HG02678 (cell line): ENCODE measurements around the gene CIZ1.

Experiments
- ATAC-seq: cut with Tn5 transposase; IDR thresholded peaks from one replicate; pipeline ENCODE4 v1.9.1; 2021; ENCODE audit warnings: mild to moderate bottlenecking, moderate library complexity; ENCODE audit not compliant: unreplicated experiment

CIZ1 gene

DNA sequence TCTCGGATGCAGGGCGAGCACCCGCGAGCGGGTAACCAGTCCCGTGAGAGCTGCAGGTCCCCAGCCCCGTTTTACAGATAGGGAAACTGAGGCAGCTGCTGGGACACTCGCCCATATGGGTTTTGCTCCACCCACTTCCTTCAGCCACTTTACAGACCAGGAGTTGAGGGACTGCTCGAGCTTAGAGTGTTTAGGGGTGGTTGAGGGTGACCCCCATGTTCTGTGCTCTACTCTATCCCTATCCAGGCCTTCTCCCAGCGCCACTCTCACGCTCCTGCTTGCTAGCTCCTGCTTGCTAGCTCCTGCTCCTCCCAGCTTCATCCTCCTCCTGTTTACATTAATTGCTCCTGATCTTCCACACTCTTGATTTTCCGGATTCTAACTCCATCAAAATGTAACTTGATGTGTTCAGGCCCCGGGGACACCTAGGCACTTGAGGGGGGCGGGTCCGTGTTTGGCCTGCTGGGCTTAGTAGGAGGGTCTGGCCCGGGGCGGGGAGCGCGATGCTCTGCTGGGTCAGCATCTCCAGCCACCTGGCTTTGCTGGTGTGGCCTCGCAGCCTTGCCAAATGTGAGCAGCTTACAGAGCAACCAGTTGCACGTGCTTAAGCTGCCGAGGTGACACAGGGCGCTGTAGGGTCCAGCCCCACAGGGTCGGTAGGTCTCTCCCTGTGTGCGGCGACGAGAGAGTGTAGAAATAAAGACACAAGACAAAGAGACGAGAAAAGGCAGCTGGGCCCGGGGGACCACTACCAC, 62.4 kb downstream of the CIZ1 start:
- ATAC-seq: no peak

GRCh38 chr9:128127990-128128835, 63.2 kb downstream of the CIZ1 start:
- peak; percentile 67 for ATAC-seq

- peak; percentile 66 for ATAC-seq
Observed at GRCh38 chr9:128127568-128127989, 63.8 kb downstream of the CIZ1 start, which contains the start of gene PTGES2. PTGES2 (minus strand) TSS chr9:128127729; CDS start chr9:128127717, 12 bp downstream.

GRCh38 chr9:128125580-128126354, 65.6 kb downstream of the CIZ1 start:
- no peak for ATAC-seq

- no peak for ATAC-seq
Observed at GRCh38 chr9:128124873-128125579, 66.3 kb downstream of the CIZ1 start.

GRCh38 chr9:128124451-128124850, 66.9 kb downstream of the CIZ1 start:
- no peak for ATAC-seq

GRCh38 chr9:128123451-128124080, 67.8 kb downstream of the CIZ1 start:
- no peak for ATAC-seq

DNA sequence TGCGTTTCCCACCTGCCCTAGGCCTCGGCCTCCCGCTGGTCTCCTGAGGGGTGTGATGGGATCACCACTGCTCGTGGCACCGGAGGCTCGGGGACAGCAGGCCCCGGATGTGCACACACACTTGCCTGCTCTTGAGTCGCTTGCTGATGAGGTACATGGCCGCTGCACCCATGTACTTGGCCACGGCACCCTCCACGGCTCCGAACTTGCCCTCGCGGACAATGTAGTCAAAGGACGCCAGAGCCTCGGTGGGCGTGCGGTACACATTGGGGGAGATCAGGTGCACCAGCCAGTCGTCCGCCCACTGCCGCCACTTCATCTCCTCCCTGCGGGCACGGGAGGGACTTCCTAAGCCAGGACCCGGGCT, 68.6 kb downstream of the CIZ1 start:
- ATAC-seq: no peak

DNA sequence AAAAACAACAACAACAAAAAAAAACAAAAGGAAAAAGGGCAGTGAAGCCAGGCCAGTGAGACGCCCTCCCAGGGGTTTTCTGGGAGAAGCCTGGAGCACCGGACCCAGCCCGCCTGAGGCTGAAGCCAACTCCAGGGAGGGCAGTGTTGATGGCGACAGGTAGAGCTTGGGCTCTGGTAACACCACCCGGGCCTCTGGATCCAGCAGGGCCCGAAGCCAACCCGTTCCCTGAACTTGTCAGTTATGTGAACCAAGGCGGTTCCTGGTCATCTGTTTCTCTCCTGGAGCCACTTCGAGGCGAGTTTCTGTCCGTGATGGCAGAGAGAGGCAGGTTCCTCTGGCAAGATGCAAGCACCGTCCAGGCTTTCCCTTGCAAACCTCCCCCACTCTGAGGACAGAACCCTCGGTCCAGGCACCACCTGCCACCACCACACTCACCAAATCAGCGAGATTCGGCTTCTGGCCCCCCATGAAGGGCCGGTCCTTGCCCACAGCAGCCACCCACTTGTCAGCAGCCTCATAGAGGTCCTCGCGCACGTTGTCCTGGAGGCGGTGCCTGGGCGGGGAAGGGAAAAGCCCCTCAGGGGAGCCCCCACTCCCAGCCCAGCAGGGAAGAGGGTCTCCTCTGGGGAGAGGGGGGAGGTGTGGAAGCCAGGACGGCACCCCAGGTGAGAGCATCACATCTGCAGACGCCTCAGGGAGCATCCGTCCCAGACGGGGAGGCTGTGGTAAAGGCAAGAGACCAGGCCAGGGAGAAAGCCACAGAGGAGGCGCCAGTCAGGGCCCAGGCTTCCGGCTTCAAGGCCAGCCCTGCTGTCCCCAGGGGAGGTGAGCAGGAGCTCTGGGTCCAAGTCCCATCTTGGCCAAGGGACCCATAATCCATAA, 69.2 kb downstream of the CIZ1 start:
- no peak for ATAC-seq

- no peak for ATAC-seq
Observed at GRCh38 chr9:128121466-128121810, 69.9 kb downstream of the CIZ1 start.

DNA sequence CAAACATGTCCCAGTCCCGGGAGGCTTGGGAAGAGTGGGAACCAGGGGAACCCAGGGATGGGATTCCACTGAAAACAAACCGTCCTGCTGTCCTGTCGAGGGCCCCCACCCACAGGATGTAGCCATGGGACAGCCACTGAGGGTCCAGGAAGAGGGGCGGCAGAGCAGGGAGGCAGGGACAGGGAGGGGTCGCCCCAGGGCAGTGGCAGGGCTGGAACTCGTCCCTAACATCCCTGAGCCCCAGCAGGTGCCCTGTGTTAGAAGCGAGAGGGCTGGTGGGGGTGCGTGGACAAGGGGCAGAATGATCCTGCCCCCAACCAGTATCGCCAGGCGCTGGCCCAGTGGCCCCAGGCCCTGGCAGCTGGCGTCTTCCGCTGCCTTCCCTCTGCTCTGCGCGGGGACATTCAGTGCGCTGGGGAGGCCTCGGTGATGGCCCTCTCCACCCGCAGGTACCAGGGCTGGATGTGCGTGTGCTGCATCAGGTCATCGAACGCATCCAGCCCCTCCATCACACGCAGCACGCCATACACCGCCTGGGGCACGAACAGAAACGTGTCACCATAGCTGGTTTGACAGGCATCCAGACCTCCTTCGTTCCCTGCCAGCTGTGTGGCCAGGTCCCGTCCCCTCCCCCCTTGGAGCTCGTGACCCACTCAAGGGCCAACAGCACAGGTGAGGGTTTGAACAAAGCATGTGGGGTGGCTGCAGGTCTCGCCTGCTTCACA, 70.5 kb downstream of the CIZ1 start:
- ATAC-seq: no peak

DNA sequence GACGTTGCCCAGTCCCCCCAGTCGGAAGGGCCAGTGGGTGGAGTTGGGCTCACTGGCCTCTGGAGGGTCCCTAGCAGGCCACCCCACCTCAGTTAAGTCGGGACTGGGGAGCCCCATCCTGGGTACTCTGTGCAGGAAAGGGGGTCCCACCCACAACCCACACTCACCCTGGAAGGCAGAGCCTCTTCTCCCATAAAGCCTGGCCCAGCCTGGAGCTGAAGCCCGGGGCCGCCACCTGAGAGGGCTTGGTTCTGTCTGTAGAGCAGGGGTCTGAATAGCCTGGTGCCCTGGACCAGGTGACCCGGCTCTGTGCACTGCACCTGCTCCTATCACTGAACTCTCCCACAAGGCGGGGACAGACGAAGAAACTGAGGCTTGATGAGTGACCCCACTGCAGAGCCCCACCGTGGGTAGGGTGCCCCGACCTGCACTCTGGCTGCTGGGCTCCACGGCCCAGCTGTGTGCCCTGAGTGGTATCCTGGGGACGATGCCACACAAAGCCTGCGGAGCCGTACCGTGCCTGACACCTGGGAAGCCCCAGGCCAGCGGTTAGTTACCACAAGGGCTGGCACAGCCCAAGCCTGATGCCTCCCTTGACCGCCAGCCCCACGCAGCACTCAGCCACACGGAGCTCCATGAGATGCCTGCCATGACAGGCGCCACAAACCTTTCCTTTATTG, 71.2 kb downstream of the CIZ1 start:
- no peak for ATAC-seq

DNA sequence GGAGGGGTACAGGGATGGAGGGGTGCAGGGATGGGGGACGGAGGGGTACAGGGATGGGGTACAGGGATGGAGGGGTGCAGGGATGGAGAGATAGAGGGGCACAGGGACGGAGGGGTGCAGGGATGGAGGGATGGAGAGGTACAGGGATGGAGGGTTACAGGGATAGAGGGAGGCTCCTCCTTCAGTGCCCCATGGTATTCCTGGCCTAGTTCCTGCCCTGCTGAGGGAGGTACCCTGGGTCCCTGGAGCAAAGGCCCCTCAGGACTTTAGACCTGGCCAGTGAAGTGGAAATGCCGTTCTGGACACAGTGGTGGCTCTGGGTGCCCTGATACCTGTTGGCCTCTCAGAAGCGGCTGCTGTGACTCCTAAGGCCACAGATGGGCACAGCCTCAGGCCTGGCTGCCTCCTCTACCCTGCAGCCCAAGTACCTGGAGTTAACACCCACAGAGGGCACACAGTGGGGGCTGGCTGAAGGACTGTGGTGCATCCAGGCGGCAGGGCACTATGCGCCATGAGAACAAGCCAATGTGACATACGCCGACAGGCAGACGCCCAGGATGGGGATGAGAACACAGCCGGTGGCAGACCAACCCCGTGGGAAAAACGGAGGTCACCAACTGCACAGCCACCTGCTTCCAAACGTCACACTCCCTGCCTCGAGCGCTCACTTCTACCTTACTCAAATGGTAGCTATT, 72.3 kb downstream of the CIZ1 start:
- no peak for ATAC-seq

DNA sequence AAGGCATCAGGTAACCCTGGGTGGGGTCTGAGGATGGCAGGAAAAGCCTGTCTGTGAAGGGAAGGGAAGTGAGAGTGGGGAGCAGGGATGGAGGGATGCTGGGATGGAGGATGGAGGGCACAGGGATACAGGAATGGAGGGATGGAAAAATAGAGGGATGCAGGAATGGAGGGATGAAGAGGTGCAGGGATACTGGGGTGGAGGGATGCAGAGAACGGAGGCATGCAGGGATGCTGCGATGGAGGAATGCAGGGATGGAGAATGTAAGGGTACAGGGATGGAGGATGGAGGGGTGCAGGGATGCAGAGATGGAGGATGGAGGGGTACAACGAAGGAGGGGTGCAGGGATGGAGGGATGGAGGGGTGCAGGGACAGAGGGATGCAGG, 72.9 kb downstream of the CIZ1 start:
- no peak for ATAC-seq

- ATAC-seq: peak; percentile 51
Observed at GRCh38 chr9:128117613-128118471, 73.5 kb downstream of the CIZ1 start.
